ENCODE measurements around the gene ARL6IP6.
A peak's percentile ranks its signal among the peaks of the same experiment; 100 is the strongest.

ARL6IP6 gene

GRCh38 chr2:152718076-152718908 is at the start of gene ARL6IP6:
Gene ARL6IP6, plus strand, starts transcription at chr2:152718620. Its CDS starts 5 bp downstream, at chr2:152718625.
- DNase-seq (ENCODE audit: low spot score), result peak; percentile 90

GRCh38 chr2:152674334-152674733 is 44.1 kb upstream of the ARL6IP6 start:
- DNase-seq (ENCODE audit: low spot score), result no peak

- no peak for DNase-seq (ENCODE audit: low spot score)
Measured at GRCh38 chr2:152676461-152676860, 42.0 kb upstream of the ARL6IP6 start.

GRCh38 chr2:152678808-152679207 is 39.6 kb upstream of the ARL6IP6 start:
- DNase-seq (ENCODE audit: low spot score), result no peak

- no peak for DNase-seq (ENCODE audit: low spot score)
Measured at GRCh38 chr2:152682663-152683062, 35.8 kb upstream of the ARL6IP6 start.

GRCh38 chr2:152683400-152683799 is 35.0 kb upstream of the ARL6IP6 start:
- DNase-seq (ENCODE audit: low spot score), result no peak

GRCh38 chr2:152686321-152686720 is 32.1 kb upstream of the ARL6IP6 start:
- DNase-seq (ENCODE audit: low spot score), result no peak

- no peak for DNase-seq (ENCODE audit: low spot score)
Measured at GRCh38 chr2:152693033-152693432, 25.4 kb upstream of the ARL6IP6 start.

- DNase-seq (ENCODE audit: low spot score), result no peak
Measured at GRCh38 chr2:152694161-152694661, 24.2 kb upstream of the ARL6IP6 start.

- DNase-seq (ENCODE audit: low spot score), result no peak
Measured at GRCh38 chr2:152695763-152696162, 22.7 kb upstream of the ARL6IP6 start.

- no peak for DNase-seq (ENCODE audit: low spot score)
Measured at GRCh38 chr2:152696476-152696875, 21.9 kb upstream of the ARL6IP6 start.

GRCh38 chr2:152701198-152701597 is 17.2 kb upstream of the ARL6IP6 start:
- DNase-seq (ENCODE audit: low spot score), result no peak

- DNase-seq (ENCODE audit: low spot score), result no peak
Measured at GRCh38 chr2:152706477-152707021, 11.9 kb upstream of the ARL6IP6 start.

- DNase-seq (ENCODE audit: low spot score), result no peak
Measured at GRCh38 chr2:152708742-152709141, 9.7 kb upstream of the ARL6IP6 start.

- no peak for DNase-seq (ENCODE audit: low spot score)
Measured at GRCh38 chr2:152710713-152711112, 7.7 kb upstream of the ARL6IP6 start.

- no peak for DNase-seq (ENCODE audit: low spot score)
Measured at GRCh38 chr2:152715112-152715511, 3.3 kb upstream of the ARL6IP6 start.

GRCh38 chr2:152715854-152716428 is 2.5 kb upstream of the ARL6IP6 start:
- peak; percentile 7 for DNase-seq (ENCODE audit: low spot score)

GRCh38 chr2:152716805-152717227 is 1.6 kb upstream of the ARL6IP6 start:
- no peak for DNase-seq (ENCODE audit: low spot score)

GRCh38 chr2:152717228-152718075 is 968 bp upstream of the ARL6IP6 start, which contains the start of gene PRPF40A:
Gene PRPF40A, minus strand, starts transcription at chr2:152717461. Its CDS starts 22 bp downstream, at chr2:152717439.
- DNase-seq (ENCODE audit: low spot score), result peak; percentile 99

- peak; percentile 38 for DNase-seq (ENCODE audit: low spot score)
Measured at GRCh38 chr2:152718909-152719645, 657 bp downstream of the ARL6IP6 start.

GRCh38 chr2:152720794-152721193 is 2.4 kb downstream of the ARL6IP6 start:
- no peak for DNase-seq (ENCODE audit: low spot score)
